ENCODE measurements around the gene TECPR1.

Gene TECPR1, protein sequence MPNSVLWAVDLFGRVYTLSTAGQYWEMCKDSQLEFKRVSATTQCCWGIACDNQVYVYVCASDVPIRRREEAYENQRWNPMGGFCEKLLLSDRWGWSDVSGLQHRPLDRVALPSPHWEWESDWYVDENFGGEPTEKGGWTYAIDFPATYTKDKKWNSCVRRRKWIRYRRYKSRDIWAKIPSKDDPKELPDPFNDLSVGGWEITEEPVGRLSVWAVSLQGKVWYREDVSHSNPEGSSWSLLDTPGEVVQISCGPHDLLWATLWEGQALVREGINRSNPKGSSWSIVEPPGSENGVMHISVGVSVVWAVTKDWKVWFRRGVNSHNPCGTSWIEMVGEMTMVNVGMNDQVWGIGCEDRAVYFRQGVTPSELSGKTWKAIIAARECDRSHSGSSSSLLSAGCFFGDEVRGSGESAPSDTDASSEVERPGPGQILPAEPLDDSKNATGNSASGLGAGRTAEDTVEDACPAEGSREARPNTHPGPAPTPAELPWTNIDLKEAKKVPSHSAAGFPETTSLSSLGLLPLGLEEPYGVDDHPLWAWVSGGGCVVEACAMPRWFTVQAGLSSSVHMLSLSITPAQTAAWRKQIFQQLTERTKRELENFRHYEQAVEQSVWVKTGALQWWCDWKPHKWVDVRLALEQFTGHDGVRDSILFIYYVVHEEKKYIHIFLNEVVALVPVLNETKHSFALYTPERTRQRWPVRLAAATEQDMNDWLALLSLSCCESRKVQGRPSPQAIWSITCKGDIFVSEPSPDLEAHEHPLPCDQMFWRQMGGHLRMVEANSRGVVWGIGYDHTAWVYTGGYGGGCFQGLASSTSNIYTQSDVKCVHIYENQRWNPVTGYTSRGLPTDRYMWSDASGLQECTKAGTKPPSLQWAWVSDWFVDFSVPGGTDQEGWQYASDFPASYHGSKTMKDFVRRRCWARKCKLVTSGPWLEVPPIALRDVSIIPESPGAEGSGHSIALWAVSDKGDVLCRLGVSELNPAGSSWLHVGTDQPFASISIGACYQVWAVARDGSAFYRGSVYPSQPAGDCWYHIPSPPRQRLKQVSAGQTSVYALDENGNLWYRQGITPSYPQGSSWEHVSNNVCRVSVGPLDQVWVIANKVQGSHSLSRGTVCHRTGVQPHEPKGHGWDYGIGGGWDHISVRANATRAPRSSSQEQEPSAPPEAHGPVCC

DNA sequence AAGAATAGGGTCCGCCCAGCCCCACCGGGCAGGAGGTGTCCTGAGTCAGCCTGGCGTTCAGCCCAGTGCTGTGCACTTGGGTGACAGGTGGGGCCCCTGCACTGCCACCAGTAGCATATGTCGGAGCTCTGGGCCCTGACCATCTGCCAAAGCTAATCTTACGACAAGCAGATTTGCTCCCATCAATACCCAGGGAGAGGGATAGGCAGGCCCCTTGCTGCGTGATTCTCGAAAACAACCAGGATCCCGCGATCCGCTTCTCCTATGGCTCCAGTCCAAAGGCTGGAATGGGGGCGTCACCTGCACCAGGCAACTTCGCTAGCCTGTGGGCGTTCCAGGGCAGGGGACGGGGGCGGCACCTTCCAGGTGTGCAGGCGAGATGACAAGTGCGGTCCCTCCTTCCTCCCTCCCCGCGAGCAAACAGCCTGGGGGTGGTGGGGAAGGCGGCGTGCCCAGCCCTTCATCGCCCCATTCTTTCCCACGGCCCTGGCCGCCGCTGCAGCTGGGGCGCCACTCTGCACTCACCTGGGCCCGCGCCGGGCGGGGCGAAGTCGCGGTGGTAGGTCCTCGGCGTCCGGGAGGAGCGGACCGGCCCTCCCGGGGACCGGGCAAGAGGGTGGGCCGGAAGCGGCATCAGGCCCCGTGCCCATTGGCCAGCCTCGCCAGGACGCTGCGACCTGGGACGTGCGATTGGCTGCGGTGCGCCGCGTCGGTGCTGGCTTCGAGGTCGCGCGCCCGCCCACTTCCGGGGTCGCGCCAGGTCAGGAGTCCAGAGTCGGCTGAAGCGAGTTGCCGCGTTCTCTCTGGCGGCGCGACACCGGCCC, at the start of gene TECPR1:
Gene TECPR1, minus strand, starts transcription at position 632 of the 824 bp plus-strand sequence. CDS start 6,086 bp downstream, outside the sequence.
- DNase-seq (ENCODE audit: low spot score): peak; percentile 96

DNA sequence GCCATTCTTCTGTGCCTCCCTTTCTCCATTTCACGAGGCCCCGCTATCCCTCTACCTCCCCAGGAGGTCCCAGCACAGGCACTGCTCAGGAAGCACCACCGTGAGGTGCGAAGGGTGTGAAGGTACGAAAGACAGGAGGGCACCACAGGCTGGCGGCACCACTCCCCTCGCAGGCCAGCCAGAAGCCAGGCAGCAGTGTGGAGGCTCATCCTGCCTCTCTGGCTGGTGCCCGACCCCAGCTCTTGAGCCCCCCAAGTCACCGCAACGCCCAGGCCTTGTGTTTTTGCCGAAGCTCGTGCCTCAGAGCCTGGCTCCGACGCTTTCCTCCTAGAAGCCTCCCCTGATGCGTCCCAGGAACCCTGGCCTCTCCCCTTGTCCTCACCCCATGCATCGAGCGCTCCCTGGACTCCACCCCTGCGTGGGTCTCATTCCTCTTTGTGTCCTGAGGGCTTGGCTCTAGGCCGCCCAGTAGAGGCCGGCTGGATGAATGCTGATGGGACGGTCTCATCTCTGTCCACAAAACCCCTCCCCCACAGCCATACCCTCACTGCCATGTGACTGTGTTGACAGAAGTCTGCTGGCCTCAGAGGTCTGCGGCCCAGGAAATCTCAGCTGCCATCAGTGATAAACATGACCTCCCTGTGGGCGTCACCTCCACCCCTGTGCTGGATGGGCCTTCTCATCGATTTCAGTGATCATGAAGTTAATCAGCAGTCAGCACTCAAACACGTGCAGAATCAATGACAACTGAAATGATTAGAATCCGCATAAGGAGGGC, 48.8 kb upstream of the TECPR1 start:
- DNase-seq (ENCODE audit: low spot score): no peak

DNA sequence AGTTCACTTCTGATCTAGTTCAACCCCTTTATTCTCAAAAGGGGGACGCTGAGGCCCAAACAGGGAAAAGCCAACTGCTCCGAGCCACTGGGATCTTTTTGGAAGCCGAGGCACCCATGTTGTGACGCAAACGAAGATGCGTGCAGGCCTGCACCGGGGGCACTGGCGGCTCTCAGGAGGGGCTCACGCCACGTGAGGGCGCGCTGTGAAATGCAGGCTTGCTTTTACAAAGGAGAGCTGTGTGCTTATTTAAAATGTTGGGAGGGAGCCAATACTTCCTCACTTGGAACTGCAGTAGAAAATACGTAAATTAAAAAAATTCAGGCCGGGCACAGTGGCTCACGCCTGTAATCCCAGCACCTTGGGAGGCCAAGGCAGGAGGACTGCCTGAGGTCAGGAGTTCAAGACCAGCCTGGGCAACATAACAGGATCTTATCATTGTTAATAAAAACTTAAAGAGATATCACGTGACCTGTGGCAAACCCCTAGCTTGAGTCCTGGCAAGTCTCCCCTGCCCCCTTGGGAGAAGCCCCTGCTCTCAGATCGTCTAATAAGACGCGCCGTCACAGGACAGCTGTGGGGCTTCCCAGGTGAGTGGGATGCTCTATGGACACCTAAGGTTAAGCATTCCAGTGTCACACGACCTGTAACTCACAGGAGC, 45.7 kb upstream of the TECPR1 start:
- DNase-seq (ENCODE audit: low spot score): no peak

DNA sequence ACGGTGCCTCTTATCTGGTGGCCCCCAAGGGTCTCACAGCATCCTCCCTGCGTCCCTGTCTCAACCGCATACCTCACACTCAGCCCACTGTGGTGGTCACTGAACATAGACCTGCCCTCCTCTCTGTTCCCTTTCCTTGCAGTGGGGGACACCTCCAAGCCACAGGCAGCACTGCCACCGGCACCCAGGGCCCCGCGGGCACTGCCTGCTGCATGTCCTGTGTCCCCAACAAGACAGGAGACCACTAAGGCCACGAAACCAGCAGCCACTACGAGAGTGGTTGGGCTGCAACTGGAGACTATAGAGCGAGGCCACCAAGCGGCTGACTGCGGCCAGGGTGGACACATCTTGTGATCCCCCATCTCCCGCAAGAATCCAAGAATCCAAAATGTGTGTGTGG, 44.8 kb upstream of the TECPR1 start:
- no peak for DNase-seq (ENCODE audit: low spot score)

- no peak for DNase-seq (ENCODE audit: low spot score)
Measured at GRCh38 chr7:98295467-98296192, 43.6 kb upstream of the TECPR1 start.

GRCh38 chr7:98294798-98295382, 42.9 kb upstream of the TECPR1 start:
- peak; percentile 56 for DNase-seq (ENCODE audit: low spot score)

GRCh38 chr7:98294326-98294725, 42.3 kb upstream of the TECPR1 start:
- no peak for DNase-seq (ENCODE audit: low spot score)

DNA sequence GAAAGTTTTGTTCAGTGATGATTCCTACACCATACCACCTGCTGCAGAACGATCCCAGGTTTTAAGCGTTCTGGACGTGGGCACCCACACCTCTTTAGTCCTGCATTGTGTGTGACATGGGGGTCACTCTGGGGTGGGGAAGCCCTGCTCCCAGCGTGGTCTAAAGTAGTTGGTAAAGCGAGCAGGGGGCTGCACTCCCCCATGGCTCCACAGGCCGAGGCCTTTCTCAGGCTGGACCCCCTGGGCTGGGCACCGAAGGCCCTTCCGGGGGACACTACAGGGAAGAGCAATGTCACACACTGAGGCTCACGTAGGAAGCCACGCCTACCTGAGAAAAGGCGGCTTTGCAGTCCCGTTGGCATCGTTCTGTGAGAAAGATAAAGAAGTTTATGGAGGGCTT, 41.7 kb upstream of the TECPR1 start:
- no peak for DNase-seq (ENCODE audit: low spot score)

- DNase-seq (ENCODE audit: low spot score): no peak
Measured at GRCh38 chr7:98293265-98293664, 41.2 kb upstream of the TECPR1 start.

DNA sequence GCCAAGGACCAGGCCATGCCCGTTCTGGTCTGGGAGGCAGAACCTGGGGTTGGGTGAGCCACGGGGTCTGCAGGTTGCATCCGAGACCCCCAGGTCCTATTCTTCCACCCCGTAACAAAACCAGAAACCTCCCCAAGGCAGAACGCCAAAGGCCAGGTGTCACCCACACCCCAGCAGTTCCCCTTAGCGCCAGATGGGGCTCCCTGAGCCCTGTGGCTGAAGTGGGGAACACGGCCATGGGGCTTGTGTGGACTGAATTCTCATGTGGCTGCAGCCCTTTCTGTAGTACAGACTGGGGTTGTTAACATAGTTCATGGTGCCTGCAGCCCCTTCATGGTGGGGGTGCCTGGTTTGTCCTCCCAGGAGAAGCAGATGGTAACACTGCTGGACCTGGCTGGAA, 39.7 kb upstream of the TECPR1 start:
- DNase-seq (ENCODE audit: low spot score): peak; percentile 47

DNA sequence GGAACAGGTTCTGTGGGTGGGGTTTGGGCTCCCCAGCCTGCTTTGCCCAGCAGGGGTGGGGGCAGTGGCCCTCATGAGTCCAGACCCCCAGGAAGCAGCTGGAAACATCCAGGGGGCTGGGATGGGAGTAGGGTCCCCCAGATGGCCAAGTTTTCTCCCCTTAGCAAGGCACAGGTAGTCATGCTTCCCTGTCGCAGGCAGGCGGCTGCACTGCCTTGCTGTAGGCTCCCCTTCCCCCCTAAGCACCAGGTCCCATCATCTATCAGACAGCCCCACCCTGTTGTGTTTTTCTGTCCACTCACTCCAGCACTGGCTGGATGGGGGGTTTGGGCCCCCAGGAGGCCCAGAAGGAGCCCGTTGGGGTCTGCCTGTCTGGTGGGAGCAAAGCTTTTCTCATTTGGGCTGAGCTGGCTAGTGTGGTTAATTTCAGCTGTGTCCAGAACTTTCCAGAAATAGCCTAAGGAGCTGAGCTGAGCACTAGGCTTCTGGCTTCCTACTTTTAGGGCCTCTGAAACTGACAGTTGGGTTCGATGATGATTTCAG, 37.4 kb upstream of the TECPR1 start:
- DNase-seq (ENCODE audit: low spot score): no peak

DNA sequence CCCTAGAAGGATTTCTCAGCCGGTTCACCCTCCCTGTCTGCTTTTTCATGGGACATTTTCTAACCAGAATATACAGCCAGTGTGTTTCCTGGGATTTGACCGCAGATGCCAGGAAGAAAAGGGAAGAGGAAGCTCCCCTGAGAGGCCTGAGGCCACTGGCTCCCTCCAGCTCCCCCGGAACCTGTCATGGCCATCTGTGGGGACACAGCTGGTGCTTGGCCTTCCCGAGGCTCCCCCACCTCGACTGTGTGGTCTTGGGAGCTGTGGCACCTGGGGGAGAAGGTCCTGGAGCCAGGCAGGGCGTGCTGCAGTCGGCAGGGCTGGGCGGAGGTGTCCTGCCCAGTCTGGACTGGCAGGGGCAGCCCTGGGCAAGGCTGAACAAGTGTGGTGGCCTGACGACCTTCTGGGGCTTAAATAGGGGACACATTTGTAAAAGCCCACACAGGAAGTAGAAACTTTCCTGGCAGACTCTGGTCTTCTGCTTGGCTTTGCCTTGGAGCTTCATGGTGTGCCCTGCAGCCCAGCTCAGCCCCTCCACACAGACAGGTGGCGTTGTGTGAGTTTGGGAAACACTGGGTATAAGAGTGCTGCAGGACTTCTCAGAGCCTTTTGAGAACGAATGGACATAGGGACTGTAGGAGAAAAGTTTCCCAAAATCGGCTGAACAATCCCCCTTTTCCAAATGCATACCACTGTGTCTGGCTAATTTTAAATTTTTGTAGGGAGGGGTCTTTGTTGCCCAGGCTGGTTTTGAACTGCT, 36.2 kb upstream of the TECPR1 start:
- no peak for DNase-seq (ENCODE audit: low spot score)

DNA sequence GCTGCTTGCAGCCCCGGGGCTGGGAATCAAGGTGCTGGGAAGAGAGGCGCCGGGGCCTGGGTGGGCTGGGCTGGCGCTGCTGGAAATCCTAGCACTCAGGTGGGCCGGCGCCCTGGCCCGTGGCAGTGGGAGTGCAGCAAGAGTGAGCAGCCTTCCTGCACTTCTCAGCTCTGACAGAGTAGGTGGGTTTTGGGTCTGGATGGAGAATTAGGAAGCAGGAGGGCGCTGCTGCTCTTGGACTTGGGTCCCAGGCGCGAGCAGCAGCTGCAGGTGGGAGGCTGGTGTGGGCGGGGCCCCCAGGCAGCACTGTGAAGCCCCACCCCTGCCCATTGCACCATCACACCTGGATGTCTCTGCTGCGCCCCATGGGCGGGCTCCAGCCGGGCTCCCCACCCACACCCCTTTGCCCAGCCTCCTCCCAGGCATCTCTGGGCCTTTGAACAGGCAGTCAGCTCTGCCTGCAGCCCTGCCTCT, 35.5 kb upstream of the TECPR1 start:
- no peak for DNase-seq (ENCODE audit: low spot score)

DNA sequence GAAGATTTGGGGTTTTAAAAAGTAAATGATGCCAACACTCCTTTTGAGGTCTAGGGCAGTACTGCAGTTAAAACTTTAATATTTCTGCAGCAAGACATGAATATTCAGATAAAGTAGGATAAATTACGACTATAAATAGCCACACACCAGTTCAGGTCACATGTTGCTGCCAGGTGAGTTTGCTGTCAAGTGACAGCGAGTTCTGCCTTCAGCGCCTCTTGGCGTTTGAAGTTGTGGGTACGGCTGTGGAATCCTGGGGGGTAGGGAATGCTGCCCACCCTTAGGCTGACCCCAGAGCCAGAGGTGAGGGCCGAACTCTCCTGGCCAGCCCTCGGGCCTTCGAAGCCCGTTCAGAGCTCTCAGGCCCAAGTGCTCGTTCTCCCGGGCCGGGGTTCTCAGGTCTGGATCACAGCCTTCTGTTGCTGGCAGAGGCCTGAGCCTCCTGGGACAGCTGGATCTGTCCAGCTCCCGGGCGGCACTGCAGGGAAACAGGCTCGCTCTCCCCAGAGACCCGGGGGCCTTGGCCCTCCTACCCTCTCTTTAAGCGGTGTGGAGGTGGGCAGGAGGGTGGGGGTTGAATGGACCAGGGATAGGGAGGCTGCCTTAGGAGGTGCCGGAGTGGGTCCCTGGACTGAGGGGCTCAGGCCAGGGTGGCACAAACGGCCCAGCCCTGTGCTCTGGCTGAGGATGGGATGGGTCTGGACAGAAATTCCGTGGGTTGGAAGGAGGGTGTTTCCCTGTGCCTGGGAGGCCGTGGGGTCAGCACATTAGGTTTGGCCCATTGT, 34.9 kb upstream of the TECPR1 start:
- no peak for DNase-seq (ENCODE audit: low spot score)

DNA sequence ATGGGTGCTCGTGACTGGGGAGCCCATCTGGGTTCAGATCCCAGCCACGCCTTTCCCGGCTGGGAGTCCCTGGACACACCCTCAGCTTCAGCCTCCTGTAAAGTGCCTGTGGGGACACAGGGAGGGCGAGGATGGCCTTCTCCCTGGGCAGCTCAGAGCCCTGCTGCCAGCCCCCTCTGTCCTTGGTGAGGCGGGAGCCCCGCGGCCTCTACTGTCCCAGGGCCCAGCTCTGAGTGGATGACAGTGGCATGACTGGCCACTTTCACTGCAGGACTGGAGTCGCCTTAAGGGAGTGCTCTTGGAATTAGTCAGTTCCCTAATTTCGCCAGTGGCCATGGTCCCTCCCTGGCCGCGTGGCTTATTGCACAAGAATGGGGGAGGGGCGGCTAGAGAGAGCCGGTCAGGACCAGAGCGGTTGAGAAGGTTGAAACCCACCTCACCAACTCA, 34.1 kb upstream of the TECPR1 start:
- DNase-seq (ENCODE audit: low spot score): peak; percentile 65

DNA sequence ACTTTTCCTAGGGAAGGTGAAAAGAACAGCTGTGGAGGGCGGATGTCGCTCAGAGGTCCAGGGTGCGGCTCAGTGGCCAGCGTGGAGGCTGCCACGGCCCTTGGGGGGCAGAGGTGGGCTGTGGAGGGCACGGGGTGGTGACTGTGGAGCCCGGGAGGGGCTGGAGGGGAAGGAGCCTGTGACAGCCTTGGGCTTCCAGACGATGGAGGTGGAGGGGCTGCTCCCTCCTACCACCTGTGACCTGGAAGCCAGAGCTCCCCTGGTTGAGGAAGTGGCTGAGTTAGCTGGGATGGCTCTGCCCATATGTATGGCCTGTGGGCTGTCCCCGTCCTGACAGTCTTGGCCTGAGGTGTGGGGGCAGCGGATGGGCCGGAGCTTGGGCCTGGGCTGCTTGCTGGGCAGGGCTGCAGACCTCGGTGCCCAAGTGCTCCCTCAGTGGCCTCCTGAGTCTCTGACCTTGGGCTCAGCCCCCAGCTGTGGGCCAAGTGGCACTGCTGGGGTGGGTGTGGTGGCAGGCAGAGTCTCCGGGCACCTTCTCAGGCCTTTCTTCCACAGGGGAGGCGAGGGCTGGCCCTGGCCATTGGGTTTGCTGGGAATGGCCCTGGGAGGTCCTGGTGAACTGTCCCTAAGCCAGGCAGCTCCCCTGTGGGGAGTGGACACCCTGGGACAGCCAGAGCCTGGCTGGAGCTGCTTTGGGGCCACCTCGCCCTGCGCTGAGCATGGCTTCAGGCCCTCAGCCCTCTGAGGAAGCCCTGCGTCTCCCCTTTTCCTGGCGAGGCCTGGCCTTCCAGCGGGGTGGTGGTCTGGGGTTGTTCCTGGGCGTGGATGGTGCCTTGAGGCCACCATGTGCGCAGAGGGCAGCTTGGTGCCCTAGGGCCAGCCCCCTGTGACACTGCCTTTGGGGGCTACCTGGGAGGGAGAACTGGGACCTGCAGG, 33.4 kb upstream of the TECPR1 start:
- no peak for DNase-seq (ENCODE audit: low spot score)

All from RKO (cell line).